Motor neuron (in vitro differentiated cells): ENCODE results near the gene ARSG. TPM values are rescaled to one million over a fixed set of nuclear protein-coding genes. Genes with fewer than 3 reads are reported as not detected.

Source experiments
- ATAC-seq, 8 experiments: fragments of 200-7000 bp; cut with Tn5 transposase; replicated peaks in 6 of 8; 2 replicates each; pipeline ENCODE4 v1.8.0; 2021; ENCODE audit warnings: mild to moderate bottlenecking in 8 of 8, moderate library complexity in 8 of 8
- H3K27ac ChIP-seq, 2 donors: fragments of 250-450 bp; sonication (Bioruptor Pico); 2 replicates each; pipeline ENCODE4 v1.9.0; 2021; ENCODE audit warnings: antibody characterized with exemption in 2 of 2, mild to moderate bottlenecking in 2 of 2, moderate library complexity in 1 of 2
- H3K4me1 ChIP-seq, 2 donors: fragments of 250-450 bp; sonication (Bioruptor Pico); replicated peaks in 1 of 2; 2 replicates each; pipeline ENCODE4 v1.6.1; 2021; ENCODE audit warnings: antibody characterized with exemption in 2 of 2, mild to moderate bottlenecking in 2 of 2, moderate library complexity in 1 of 2
- H3K4me3 ChIP-seq, 5 donors: fragments of 250-450 bp; sonication (Bioruptor Pico); 2 replicates each; pipeline ENCODE4 v1.9.0; 2021; ENCODE audit warnings: antibody characterized with exemption in 5 of 5, mild to moderate bottlenecking in 5 of 5, moderate library complexity in 4 of 5
- WGBS, 10 experiments: fragments of 450-650 bp; shearing (Covaris generic); methylation state at CpG; one replicate each; pipeline ENCODE4 v1.0.0; 2022; 5-methylcytosine and 5-hydroxymethylcytosine counted together
- in situ Hi-C, 9 experiments: fragments of 400-800 bp; cut with MboI; loops; one replicate each; pipeline ENCODE4 v1.15.0; 2021; ENCODE audit warnings: low sequenced_read_pairs in 9 of 9, low pct_unique_long_range_greater_than_20kb in 2 of 9; ENCODE audit not compliant: unreplicated experiment in 9 of 9
- total RNA-seq, 8 experiments: library from RNA; unstranded; fragments of 300-600 nt; gene quantifications; 2 replicates each; pipeline versions ENCODE4 v1.2.3 to v1.2.4, GENCODE V29; 2022

ARSG gene
- total RNA-seq, 8 experiments from 2014 or later, result 6.9 to 36.5 (median 12.6) TPM

GRCh38 chr17:68435876-68436842 lies 144.9 kb downstream of the ARSG start:
- in situ Hi-C loops, result loop anchor here in 5 of 9 experiments (10.0 to 25.0 kb wide), 3 partner anchors 149 to 174 kb away; partner anchors contain the start of genes ARSG (in 1 of the 5) and SLC16A6 (in 1 of the 5)
- Histone ChIP-seq H3K4me1 (no peaks in the 10 kb centered on the region), H3K27ac (no peak overlapping the region), H3K4me3 (no peak overlapping the region)
- peak; percentile 52 to 89 (median 82) for ATAC-seq
- 0 to 93% (median 50%) methylated on average over 1 to 11 of the region's 20 CpGs; no CpG with 5 or more reads in 1 of the 10 experiments for WGBS, 10 experiments

DNA sequence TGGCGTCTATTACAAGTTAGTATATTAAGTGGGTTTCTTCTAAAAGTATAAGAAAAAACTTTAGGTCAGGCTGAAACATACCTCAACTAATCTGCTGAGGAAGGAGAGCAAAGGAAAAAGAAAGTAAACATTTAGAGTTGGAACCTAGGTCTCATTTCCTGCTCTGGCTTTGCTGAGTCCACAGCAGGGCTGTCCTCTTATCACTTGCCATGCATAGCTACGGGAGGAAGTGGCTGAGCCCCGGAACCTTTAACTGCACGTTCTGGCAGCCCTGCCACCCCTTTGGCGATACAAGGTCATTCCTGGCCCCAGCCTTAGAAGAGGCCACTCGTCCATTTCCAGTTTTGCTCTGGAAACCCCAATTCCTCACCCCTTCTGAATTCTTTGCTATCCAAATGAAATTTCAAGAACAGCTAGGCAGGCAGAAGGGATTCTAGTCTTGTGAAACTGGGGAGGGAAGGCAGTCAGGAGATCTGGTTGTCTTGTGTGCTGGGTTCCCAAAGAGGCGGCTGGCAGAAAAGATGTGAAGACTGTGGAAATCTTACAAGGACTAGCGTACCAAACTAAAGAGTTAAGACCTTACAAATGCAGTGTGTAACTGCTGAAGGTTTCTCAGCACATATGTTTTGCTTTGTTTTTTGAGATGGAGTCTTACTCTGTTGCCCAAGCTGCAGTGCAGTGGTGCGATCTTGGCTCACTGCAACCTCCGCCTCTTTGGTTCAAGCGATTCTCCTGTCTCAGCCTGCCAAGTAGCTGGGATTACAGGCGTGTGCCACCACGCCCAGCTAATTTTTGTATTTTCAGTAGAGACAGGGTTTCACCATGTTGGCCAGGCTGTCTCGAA lies 146.9 kb downstream of the ARSG start:
- in situ Hi-C loops, result loop anchor here in 5 of 9 experiments (10.0 to 25.0 kb wide), 3 partner anchors 151 to 176 kb away; partner anchors contain the start of genes ARSG (in 1 of the 5) and SLC16A6 (in 1 of the 5)
- no peak overlapping the region for H3K4me3 ChIP-seq
- ATAC-seq, result no peak
- H3K4me1 ChIP-seq, result no peaks in the 10 kb centered on the region
- no peak overlapping the region for H3K27ac ChIP-seq
- WGBS, 10 experiments, result 47 to 100% (median 65%) methylated on average over 1 to 8 of the region's 14 CpGs; no CpG with 5 or more reads in 1 of the 10 experiments

GRCh38 chr17:68439656-68440290 lies 148.5 kb downstream of the ARSG start:
- Histone ChIP-seq H3K4me3 (no peak overlapping the region), H3K4me1 (no peaks in the 10 kb centered on the region), H3K27ac (no peak overlapping the region)
- in situ Hi-C loops, result loop anchor here in 5 of 9 experiments (10.0 to 25.0 kb wide), 3 partner anchors 152 to 177 kb away; partner anchors contain the start of genes ARSG (in 1 of the 5) and SLC16A6 (in 1 of the 5)
- WGBS, 10 experiments, result 31 to 88% (median 64%) methylated on average over 2 to 8 of the region's 8 CpGs
- ATAC-seq, result peak in 1 of 8 experiments; percentile 41

DNA sequence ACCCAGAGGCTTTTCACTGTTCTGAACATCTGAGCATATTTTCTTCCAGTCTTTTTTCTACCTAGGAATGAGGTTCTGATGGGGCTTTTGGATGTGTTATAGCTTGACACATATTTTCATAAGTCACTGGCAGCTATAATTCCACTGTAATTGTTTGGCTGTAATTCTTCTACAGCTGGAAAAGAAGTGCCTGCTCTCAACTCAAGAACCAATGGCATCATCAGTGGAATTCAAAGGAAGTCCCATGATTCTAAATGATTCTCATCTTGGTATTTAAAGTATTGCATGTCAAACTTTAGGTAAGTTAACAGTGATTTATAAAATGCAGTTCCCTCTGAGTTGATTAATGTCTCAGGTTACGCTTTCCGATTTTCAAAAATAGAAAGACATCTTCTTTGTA lies 149.2 kb downstream of the ARSG start:
- Histone ChIP-seq H3K4me1 (no peaks in the 10 kb centered on the region), H3K4me3 (no peak overlapping the region), H3K27ac (no peak overlapping the region)
- 73 to 100% (median 91%) methylated on average over 2 of the region's 2 CpGs; no CpG with 5 or more reads in 2 of the 10 experiments for WGBS, 10 experiments
- no peak for ATAC-seq
- in situ Hi-C loops, result loop anchor here in 4 of 9 experiments (25.0 kb wide), 2 partner anchors 153 to 178 kb away; partner anchors contain the start of genes ARSG (in 1 of the 4) and SLC16A6 (in 1 of the 4)

DNA sequence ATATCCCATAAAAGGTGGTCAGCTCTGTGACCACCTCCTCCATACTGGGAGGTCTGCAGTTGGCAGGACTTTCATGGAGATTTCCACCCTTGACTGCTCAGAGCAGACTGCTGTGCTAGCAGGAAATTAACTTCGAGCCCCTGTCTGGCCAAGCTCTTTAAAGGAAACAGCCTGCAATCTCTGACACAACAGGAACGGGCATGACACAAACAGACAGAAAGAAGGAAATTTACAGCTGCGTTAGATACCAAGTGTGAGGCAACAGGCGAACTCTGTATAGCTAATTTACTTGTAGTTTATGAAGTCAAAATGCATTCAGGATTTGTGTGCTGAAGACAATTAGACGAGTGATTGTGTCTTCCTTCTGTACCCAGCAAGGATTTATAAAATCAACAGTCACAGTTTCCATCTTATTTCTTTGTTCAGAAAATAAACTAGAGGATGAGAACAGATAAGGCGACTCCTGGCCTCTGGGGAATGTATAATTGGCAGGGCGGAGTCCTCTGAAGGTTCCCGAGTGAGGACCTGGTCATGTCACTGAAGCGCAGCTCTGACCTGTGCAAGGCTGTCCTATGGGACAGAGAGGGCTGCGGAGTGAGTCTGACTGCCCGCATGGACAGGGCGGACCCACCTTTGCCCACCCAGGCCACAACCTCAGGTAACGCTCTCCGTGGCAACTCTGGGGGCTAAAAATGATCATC lies 149.9 kb downstream of the ARSG start:
- Histone ChIP-seq H3K27ac (no peak overlapping the region), H3K4me1 (no peaks in the 10 kb centered on the region), H3K4me3 (no peak overlapping the region)
- WGBS, 10 experiments, result 68 to 100% (median 83%) methylated on average over 1 to 12 of the region's 14 CpGs; no CpG with 5 or more reads in 1 of the 10 experiments
- ATAC-seq, result no peak
- in situ Hi-C loops, result loop anchor here in 4 of 9 experiments (25.0 kb wide), 2 partner anchors 154 to 179 kb away; partner anchors contain the start of genes ARSG (in 1 of the 4) and SLC16A6 (in 1 of the 4)

DNA sequence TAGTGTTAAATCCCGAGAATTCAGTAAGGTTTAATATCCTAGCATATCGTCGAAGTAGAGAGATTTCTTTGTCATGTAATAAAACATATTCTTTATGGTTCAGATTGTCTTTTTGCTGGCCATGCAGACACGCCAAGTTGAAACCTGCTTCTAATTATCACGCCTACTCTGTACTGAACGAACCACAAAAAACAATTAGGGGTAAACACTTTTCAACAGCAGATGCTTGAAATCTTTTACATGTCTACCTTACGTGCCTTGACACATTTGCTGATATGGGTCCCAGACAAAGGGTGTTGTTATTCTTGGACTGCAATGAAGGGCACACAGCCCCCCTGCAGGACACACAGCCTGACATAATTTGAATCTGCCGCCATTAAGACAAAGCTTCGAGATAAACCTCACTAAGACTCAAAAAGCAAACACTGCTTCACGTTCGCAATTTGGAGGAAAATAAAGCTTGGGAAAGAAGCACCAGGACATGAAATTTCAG lies 152.7 kb downstream of the ARSG start:
- no peak overlapping the region for H3K4me3 ChIP-seq
- ATAC-seq, result no peak
- H3K27ac ChIP-seq, result no peak overlapping the region
- in situ Hi-C loops, result loop anchor here in 4 of 9 experiments (25.0 kb wide), 2 partner anchors 157 to 182 kb away; partner anchors contain the start of genes ARSG (in 1 of the 4) and SLC16A6 (in 1 of the 4)
- peaks cover 0 to 5% of the 10 kb centered on the region in 2 donors for H3K4me1 ChIP-seq
- 5 to 100% (median 84%) methylated on average over 1 to 11 of the region's 11 CpGs for WGBS, 10 experiments

DNA sequence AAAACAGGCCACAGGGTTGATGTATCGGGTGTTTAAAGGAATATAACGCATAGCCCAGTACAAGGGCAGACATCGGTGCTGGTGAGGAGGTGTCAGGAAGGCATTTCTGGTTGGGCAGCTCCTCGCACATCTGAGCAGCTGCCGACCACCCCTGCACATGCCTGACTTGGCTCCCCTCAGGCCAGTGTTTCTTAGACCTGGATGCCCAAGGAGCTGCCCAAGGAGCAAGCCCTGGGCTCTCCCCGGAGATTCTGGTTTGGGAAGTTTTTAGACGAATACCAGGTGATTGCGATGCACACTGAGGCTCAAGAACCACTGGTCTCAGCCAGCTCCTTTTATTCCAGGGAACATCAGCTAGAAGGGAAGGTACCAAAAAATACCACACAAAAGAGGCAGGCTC lies 154.4 kb downstream of the ARSG start:
- no peak for ATAC-seq
- no peak overlapping the region for H3K4me3 ChIP-seq
- in situ Hi-C loops, result loop anchor here in 4 of 9 experiments (25.0 kb wide), 2 partner anchors 158 to 183 kb away; partner anchors contain the start of genes ARSG (in 1 of the 4) and SLC16A6 (in 1 of the 4)
- no peak overlapping the region for H3K27ac ChIP-seq
- 59 to 100% (median 96%) methylated on average over 1 to 8 of the region's 8 CpGs; no CpG with 5 or more reads in 5 of the 10 experiments for WGBS, 10 experiments
- peaks cover 0 to 5% of the 10 kb centered on the region in 2 donors for H3K4me1 ChIP-seq

DNA sequence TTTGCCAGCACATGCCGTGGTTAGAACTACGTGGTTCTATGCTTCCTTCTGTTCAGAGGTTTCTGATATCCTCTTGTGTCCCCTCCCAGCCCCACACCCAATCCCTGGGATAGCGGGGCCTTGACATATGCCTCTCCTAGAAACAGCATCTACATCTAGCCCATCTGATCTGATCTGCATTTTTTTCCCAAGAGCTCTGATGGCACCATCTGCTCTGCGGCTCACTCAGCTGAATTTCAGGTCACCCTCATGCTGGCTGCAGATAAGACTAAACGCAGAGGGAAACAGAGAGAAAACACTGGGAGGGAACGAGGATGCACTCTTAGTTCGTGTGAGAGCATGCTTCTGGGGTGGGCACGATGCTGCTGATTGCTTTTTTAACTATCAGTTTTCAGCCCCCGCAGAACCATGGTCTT lies 155.3 kb downstream of the ARSG start:
- peak overlapping the region in 1 of 2 donors; percentile 2 for H3K27ac ChIP-seq
- in situ Hi-C loops, result loop anchor here in 4 of 9 experiments (25.0 kb wide), 2 partner anchors 159 to 184 kb away; partner anchors contain the start of genes ARSG (in 1 of the 4) and SLC16A6 (in 1 of the 4)

GRCh38 chr17:68449021-68449739 lies 157.9 kb downstream of the ARSG start:
- in situ Hi-C loops, result loop anchor here in 4 of 9 experiments (25.0 kb wide), 2 partner anchors 162 to 187 kb away; partner anchors contain the start of genes ARSG (in 1 of the 4) and SLC16A6 (in 1 of the 4)
- H3K27ac ChIP-seq, result no peak overlapping the region

More for the DNA sequence above, 155.3 kb downstream of the ARSG start:
- peak in 3 of 8 experiments; percentile 37 to 63 (median 53) for ATAC-seq
- Histone ChIP-seq H3K4me1 (peaks cover 0 to 5% of the 10 kb centered on the region in 2 donors), H3K4me3 (no peak overlapping the region)
- WGBS, 10 experiments, result 66 to 95% (median 79%) methylated on average over 3 to 7 of the region's 9 CpGs; no CpG with 5 or more reads in 2 of the 10 experiments

GRCh38 chr17:68450391-68450790 lies 159.1 kb downstream of the ARSG start:
- in situ Hi-C loops, result loop anchor here in 4 of 9 experiments (25.0 kb wide), 3 partner anchors 188 to 312 kb away; no protein-coding TSS in a partner anchor
- 47 to 100% (median 89%) methylated on average over 1 to 4 of the region's 8 CpGs; no CpG with 5 or more reads in 2 of the 10 experiments for WGBS, 10 experiments
- ATAC-seq, result no peak
- Histone ChIP-seq H3K4me1 (peaks cover under 1 to 5% of the 10 kb centered on the region in 2 donors), H3K27ac (no peak overlapping the region), H3K4me3 (no peak overlapping the region)

More at GRCh38 chr17:68449021-68449739, 157.9 kb downstream of the ARSG start:
- Histone ChIP-seq H3K4me1 (peaks cover 0 to 5% of the 10 kb centered on the region in 2 donors), H3K4me3 (no peak overlapping the region)
- ATAC-seq, result no peak
- 78 to 100% (median 91%) methylated on average over 1 to 8 of the region's 13 CpGs for WGBS, 10 experiments
